Brain microvascular endothelial cell (primary cell): ENCODE measurements around the gene SHISA5.
"Not testable (repeated sequence)": the region's sequence is repeated elsewhere in the genome, so short reads cannot be mapped to it uniquely, and the experiment has no call there.

Experiments used
- DNase-seq: peaks from one replicate; pipeline ENCODE4 v3.0.0-alpha.2; 2020
- H3K27ac ChIP-seq: fragments of 250-450 bp; sonication (Bioruptor Pico); 2 replicates; pipeline ENCODE4 v1.5.1; 2020; ENCODE audit warnings: mild to moderate bottlenecking, moderate library complexity
- H3K27me3 ChIP-seq: fragments of 250-450 bp; sonication (Bioruptor Pico); replicated peaks from 2 replicates; pipeline ENCODE4 v1.5.1; 2020; ENCODE audit warnings: mild to moderate bottlenecking
- H3K36me3 ChIP-seq: fragments of 250-450 bp; sonication (Bioruptor Pico); replicated peaks from 2 replicates; pipeline ENCODE4 v1.5.1; 2020; ENCODE audit warnings: mild to moderate bottlenecking
- H3K4me3 ChIP-seq: 2 replicates; pipeline ENCODE4 v1.5.1; 2011; ENCODE audit warnings: low read depth, mild to moderate bottlenecking, control low read depth, low read length, moderate library complexity
- in situ Hi-C: cut with HindIII; loops from 2 replicates; pipeline ENCODE4 v1.10.0; 2017; ENCODE audit warnings: low sequenced_read_pairs, low pct_ligation_motif_present
- TF ChIP-seq, protein P1 (sequence below): IDR thresholded peaks from 2 replicates; pipeline ENCODE4 v1.5.1; 2011; ENCODE audit warnings: low read depth, mild to moderate bottlenecking, moderate library complexity, low read length, control low read depth, inconsistent platforms; ENCODE audit errors: missing control alignments

SHISA5 gene

GRCh38 chr3:48477959-48478520 lies 25.9 kb downstream of the SHISA5 start:
- no peaks in the 10 kb centered on the region for H3K36me3 ChIP-seq
- in situ Hi-C loops = no loop called here
- no peak overlapping the region for H3K27ac ChIP-seq
- H3K27me3 ChIP-seq = no peaks in the 10 kb centered on the region
- no peak for DNase-seq
- TF ChIP-seq, protein P1, sequence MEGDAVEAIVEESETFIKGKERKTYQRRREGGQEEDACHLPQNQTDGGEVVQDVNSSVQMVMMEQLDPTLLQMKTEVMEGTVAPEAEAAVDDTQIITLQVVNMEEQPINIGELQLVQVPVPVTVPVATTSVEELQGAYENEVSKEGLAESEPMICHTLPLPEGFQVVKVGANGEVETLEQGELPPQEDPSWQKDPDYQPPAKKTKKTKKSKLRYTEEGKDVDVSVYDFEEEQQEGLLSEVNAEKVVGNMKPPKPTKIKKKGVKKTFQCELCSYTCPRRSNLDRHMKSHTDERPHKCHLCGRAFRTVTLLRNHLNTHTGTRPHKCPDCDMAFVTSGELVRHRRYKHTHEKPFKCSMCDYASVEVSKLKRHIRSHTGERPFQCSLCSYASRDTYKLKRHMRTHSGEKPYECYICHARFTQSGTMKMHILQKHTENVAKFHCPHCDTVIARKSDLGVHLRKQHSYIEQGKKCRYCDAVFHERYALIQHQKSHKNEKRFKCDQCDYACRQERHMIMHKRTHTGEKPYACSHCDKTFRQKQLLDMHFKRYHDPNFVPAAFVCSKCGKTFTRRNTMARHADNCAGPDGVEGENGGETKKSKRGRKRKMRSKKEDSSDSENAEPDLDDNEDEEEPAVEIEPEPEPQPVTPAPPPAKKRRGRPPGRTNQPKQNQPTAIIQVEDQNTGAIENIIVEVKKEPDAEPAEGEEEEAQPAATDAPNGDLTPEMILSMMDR = no peak
- no peak overlapping the region for H3K4me3 ChIP-seq

- H3K27ac ChIP-seq = no peak overlapping the region
- DNase-seq = no peak
- H3K4me3 ChIP-seq = no peak overlapping the region
- TF ChIP-seq, protein P1 = no peak
- H3K36me3 ChIP-seq = no peaks in the 10 kb centered on the region
- in situ Hi-C loops = no loop called here
- H3K27me3 ChIP-seq = no peaks in the 10 kb centered on the region
Observed at GRCh38 chr3:48476426-48477053, 27.4 kb downstream of the SHISA5 start.

DNA sequence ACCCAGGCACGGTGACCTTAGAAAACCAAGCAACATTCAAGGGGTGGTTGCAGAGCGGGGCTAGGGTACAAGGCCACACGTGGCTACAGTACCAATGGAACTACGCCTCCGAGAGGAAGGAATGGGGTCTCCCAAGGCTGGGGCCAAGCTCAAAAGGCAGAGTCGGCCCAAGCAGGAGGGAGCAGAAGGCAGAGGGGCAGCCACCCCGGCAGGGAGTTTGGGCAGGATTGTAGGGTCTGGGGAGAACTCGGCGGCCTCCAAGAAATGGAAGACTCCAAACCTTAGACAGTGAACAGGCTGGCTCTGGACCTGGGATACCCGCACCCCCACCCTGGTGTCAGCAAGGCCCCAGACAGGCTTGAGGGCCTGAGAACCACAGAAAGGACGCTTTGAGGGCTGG lies 28.8 kb downstream of the SHISA5 start:
- TF ChIP-seq, protein P1 = no peak
- no peak for DNase-seq
- no peaks in the 10 kb centered on the region for H3K27me3 ChIP-seq
- no peak overlapping the region for H3K4me3 ChIP-seq
- no peak overlapping the region for H3K27ac ChIP-seq
- in situ Hi-C loops = no loop called here
- H3K36me3 ChIP-seq = no peaks in the 10 kb centered on the region

DNA sequence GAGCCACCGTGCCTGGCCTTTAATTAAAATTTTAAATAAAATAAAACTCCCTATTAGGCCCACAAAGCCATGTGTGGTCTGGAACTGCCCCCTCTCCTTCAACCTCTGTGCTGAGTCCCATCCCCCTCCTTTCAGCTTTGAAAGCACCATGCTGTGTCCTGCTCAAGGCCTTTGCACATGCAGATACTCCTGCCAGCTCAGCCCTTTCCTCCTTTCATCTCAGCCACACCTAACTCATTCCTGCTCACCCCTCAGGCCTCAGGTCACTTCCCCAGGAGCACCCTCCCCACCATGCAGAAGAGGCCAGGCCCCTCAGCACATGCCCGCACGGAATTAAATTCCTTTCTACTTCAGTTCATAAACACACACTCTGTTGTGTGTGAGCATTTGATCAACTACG lies 29.4 kb downstream of the SHISA5 start:
- H3K27ac ChIP-seq = no peak overlapping the region
- no peak for DNase-seq
- no peaks in the 10 kb centered on the region for H3K27me3 ChIP-seq
- no peaks in the 10 kb centered on the region for H3K36me3 ChIP-seq
- H3K4me3 ChIP-seq = no peak overlapping the region
- TF ChIP-seq, protein P1 = no peak
- in situ Hi-C loops = no loop called here

- H3K36me3 ChIP-seq, H3K4me3 ChIP-seq, in situ Hi-C loops, DNase-seq, H3K27me3 ChIP-seq, H3K27ac ChIP-seq: not testable (repeated sequence)
Observed at GRCh38 chr3:48474031-48474430, 29.9 kb downstream of the SHISA5 start.

GRCh38 chr3:48473617-48473952 lies 30.4 kb downstream of the SHISA5 start:
- in situ Hi-C loops = no loop called here
- no peak for DNase-seq
- Histone ChIP-seq H3K4me3 (no peak overlapping the region), H3K36me3 (peaks cover 10% of the 10 kb centered on the region), H3K27ac (no peak overlapping the region), H3K27me3 (no peaks in the 10 kb centered on the region)
- TF ChIP-seq, protein P1 = no peak
